SK-N-SH treated with all-trans-retinoic acid at 6 μM for 48 hours (cell line): ENCODE results near the gene NCDN.

Experiments
- ARNTL ChIP-seq: fragments of 450-650 bp; formaldehyde crosslinking; IDR thresholded peaks from 2 replicates; pipeline ENCODE4 v1.5.0; 2020; ENCODE audit warnings: low read depth, mild to moderate bottlenecking, moderate library complexity, borderline replicate concordance
- BACH2 ChIP-seq: fragments of 250-450 bp; sonication (Bioruptor Pico); IDR thresholded peaks from 2 replicates; pipeline ENCODE4 v1.9.0; 2021; ENCODE audit warnings: mild to moderate bottlenecking, borderline replicate concordance
- CREB5 ChIP-seq: fragments of 250-450 bp; sonication (Bioruptor Pico); IDR thresholded peaks from 2 replicates; pipeline ENCODE4 v1.5.1; 2020; ENCODE audit warnings: low read depth, mild to moderate bottlenecking, moderate library complexity
- CSRNP3 ChIP-seq: fragments of 250-450 bp; sonication (Bioruptor Pico); IDR thresholded peaks from 2 replicates; pipeline ENCODE4 v1.5.1; 2021; ENCODE audit warnings: mild to moderate bottlenecking, moderate library complexity
- ESRRG ChIP-seq: fragments of 250-450 bp; sonication (Bioruptor Pico); IDR thresholded peaks from 2 replicates; pipeline ENCODE4 v1.6.1; 2021; ENCODE audit warnings: mild to moderate bottlenecking
- PATZ1 ChIP-seq: fragments of 250-450 bp; sonication (Bioruptor Pico); IDR thresholded peaks from 2 replicates; pipeline ENCODE4 v1.8.0; 2020; ENCODE audit warnings: mild to moderate bottlenecking, moderate library complexity, borderline replicate concordance
- POU6F1 ChIP-seq: fragments of 250-450 bp; sonication (Bioruptor Pico); IDR thresholded peaks from 2 replicates; pipeline ENCODE4 v1.8.0; 2021; ENCODE audit warnings: low read depth, mild to moderate bottlenecking, moderate library complexity, borderline replicate concordance
- PPARA ChIP-seq: fragments of 250-450 bp; sonication (Bioruptor Pico); IDR thresholded peaks from 2 replicates; pipeline ENCODE4 v1.5.0; 2020; ENCODE audit warnings: mild to moderate bottlenecking, borderline replicate concordance
- RARB ChIP-seq: fragments of 250-450 bp; sonication (Bioruptor Pico); IDR thresholded peaks from 2 replicates; pipeline ENCODE4 v1.8.0; 2021; ENCODE audit warnings: mild to moderate bottlenecking, moderate library complexity
- ZC3H10 ChIP-seq: fragments of 250-450 bp; sonication (Bioruptor Pico); IDR thresholded peaks from 2 replicates; pipeline ENCODE4 v1.5.1; 2021; ENCODE audit warnings: mild to moderate bottlenecking, moderate library complexity
- ZFP30 ChIP-seq: fragments of 450-650 bp; formaldehyde crosslinking; IDR thresholded peaks from 2 replicates; pipeline ENCODE4 v1.5.0; 2022; ENCODE audit warnings: mild to moderate bottlenecking, moderate library complexity
- ZNF8 ChIP-seq: fragments of 450-650 bp; formaldehyde crosslinking; IDR thresholded peaks from 2 replicates; pipeline ENCODE4 v1.5.0; 2020; ENCODE audit warnings: mild to moderate bottlenecking, moderate library complexity

- TF ChIP-seq PATZ1 (CRISPR knock-in tag): no peak
- no peak for TF ChIP-seq ZNF8 (CRISPR knock-in tag)
- TF ChIP-seq POU6F1 (CRISPR knock-in tag): no peak
- TF ChIP-seq PPARA (CRISPR knock-in tag): no peak
- TF ChIP-seq ESRRG (CRISPR knock-in tag): no peak
- no peak for TF ChIP-seq BACH2 (CRISPR knock-in tag)
- no peak for TF ChIP-seq ZC3H10 (CRISPR knock-in tag)
- no peak for TF ChIP-seq ZFP30
- TF ChIP-seq RARB: no peak
- TF ChIP-seq ARNTL (CRISPR knock-in tag): no peak
- no peak for TF ChIP-seq CREB5 (CRISPR knock-in tag)
- TF ChIP-seq CSRNP3 (CRISPR knock-in tag): no peak
These were observed 36.6 kb downstream of the NCDN start for GRCh38 chr1:35594005-35594760.
